ENCODE measurements around the gene SPTBN1.
A peak's percentile ranks its signal among the peaks of the same experiment; 100 is the strongest.
"Not testable (repeated sequence)": the region's sequence is repeated elsewhere in the genome, so short reads cannot be mapped to it uniquely, and the experiment has no call there.

The SPTBN1 gene

GRCh38 chr2:54528311-54528955 is 72.3 kb downstream of the SPTBN1 start:
- Histone ChIP-seq H2AFZ (ENCODE audit: low read length) (no peak overlapping the region), H3K9ac (ENCODE audit: low read depth, low read length, poor library complexity) (no peak overlapping the region), H2BK12ac (ENCODE audit: low read length) (no peak overlapping the region), H2BK5ac (ENCODE audit: low read length) (no peak overlapping the region), H3K9me3 (replicated peaks in 1 of 2; ENCODE audit: control insufficient read depth in 2 of 2, insufficient read depth in 1 of 2, low read depth in 1 of 2, low read length in 2 of 2) (no peaks in the 10 kb centered on the region), H4K91ac (ENCODE audit: low read depth, low read length, poor library complexity) (no peak overlapping the region), H3K23ac (ENCODE audit: low read depth, low read length, poor library complexity) (no peak overlapping the region), H2BK120ac (ENCODE audit: low read depth, low read length) (no peak overlapping the region), H3K36me3 (replicated peaks in 1 of 2; ENCODE audit: control insufficient read depth in 2 of 2, insufficient read depth in 2 of 2, low read length in 2 of 2) (peaks cover 3 to 34% of the 10 kb centered on the region in 2 donors), H3K4me3 (ENCODE audit: low read length in 2 of 2) (no peak overlapping the region), H3K14ac (ENCODE audit: low read length) (no peak overlapping the region), H3K79me1 (ENCODE audit: low read depth, low read length) (no peaks in the 10 kb centered on the region), H3K18ac (ENCODE audit: low read length) (no peak overlapping the region), H2BK15ac (ENCODE audit: low read length) (no peak overlapping the region), H3K27ac (replicated peaks; ENCODE audit: low read length) (no peak overlapping the region), H4K8ac (ENCODE audit: low read depth, low read length) (no peak overlapping the region), H3K4me2 (ENCODE audit: insufficient read depth, low read length, poor library complexity, severe bottlenecking) (no peak overlapping the region), H3K4me1 (ENCODE audit: control insufficient read depth in 2 of 2, insufficient read depth in 1 of 2, low read depth in 1 of 2, low read length in 2 of 2) (peaks cover 0 to 1% of the 10 kb centered on the region in 2 donors), H3K4ac (ENCODE audit: low read length) (no peak overlapping the region), H2AK5ac (ENCODE audit: low read depth, low read length) (no peak overlapping the region), H3K27me3 (ENCODE audit: control insufficient read depth in 3 of 3, insufficient read depth in 3 of 3, low read depth in 1 of 3, low read length in 3 of 3) (no peaks in the 10 kb centered on the region)
- no peak for DNase-seq (ENCODE audit: low spot score)
- no CpG with 5 or more reads among the region's 1 CpG for WGBS, 2 donors (ENCODE audit: extremely low coverage in 2 of 2, insufficient read length in 2 of 2, insufficient replicate concordance in 1 of 2)

- not testable (repeated sequence) for H2BK12ac ChIP-seq (ENCODE audit: low read length); H4K91ac ChIP-seq (ENCODE audit: low read depth, low read length, poor library complexity); DNase-seq (ENCODE audit: low spot score); H2BK120ac ChIP-seq (ENCODE audit: low read depth, low read length); H3K4me3 ChIP-seq (ENCODE audit: low read length in 2 of 2); H3K18ac ChIP-seq (ENCODE audit: low read length); H3K4me1 ChIP-seq (ENCODE audit: control insufficient read depth in 2 of 2, insufficient read depth in 1 of 2, low read depth in 1 of 2, low read length in 2 of 2); H3K79me1 ChIP-seq (ENCODE audit: low read depth, low read length); H2BK5ac ChIP-seq (ENCODE audit: low read length); H3K27ac ChIP-seq (replicated peaks; ENCODE audit: low read length); H2AFZ ChIP-seq (ENCODE audit: low read length); H3K23ac ChIP-seq (ENCODE audit: low read depth, low read length, poor library complexity); H3K4me2 ChIP-seq (ENCODE audit: insufficient read depth, low read length, poor library complexity, severe bottlenecking); H3K9ac ChIP-seq (ENCODE audit: low read depth, low read length, poor library complexity); H2AK5ac ChIP-seq (ENCODE audit: low read depth, low read length); H4K8ac ChIP-seq (ENCODE audit: low read depth, low read length); H3K27me3 ChIP-seq (ENCODE audit: control insufficient read depth in 3 of 3, insufficient read depth in 3 of 3, low read depth in 1 of 3, low read length in 3 of 3); H3K4ac ChIP-seq (ENCODE audit: low read length); H2BK15ac ChIP-seq (ENCODE audit: low read length); H3K14ac ChIP-seq (ENCODE audit: low read length); H3K9me3 ChIP-seq (replicated peaks in 1 of 2; ENCODE audit: control insufficient read depth in 2 of 2, insufficient read depth in 1 of 2, low read depth in 1 of 2, low read length in 2 of 2)
- no CpG with 5 or more reads among the region's 1 CpG for WGBS, 2 donors (ENCODE audit: extremely low coverage in 2 of 2, insufficient read length in 2 of 2, insufficient replicate concordance in 1 of 2)
- H3K36me3 ChIP-seq (replicated peaks in 1 of 2; ENCODE audit: control insufficient read depth in 2 of 2, insufficient read depth in 2 of 2, low read length in 2 of 2): peaks cover 3 to 34% of the 10 kb centered on the region in 2 donors
Observed at GRCh38 chr2:54529518-54529917, 73.4 kb downstream of the SPTBN1 start.

- Histone ChIP-seq H2BK12ac (ENCODE audit: low read length) (no peak overlapping the region), H3K27me3 (ENCODE audit: control insufficient read depth in 3 of 3, insufficient read depth in 3 of 3, low read depth in 1 of 3, low read length in 3 of 3) (no peaks in the 10 kb centered on the region), H3K4me3 (ENCODE audit: low read length in 2 of 2) (no peak overlapping the region), H3K9ac (ENCODE audit: low read depth, low read length, poor library complexity) (no peak overlapping the region), H2AFZ (ENCODE audit: low read length) (no peak overlapping the region), H2BK120ac (ENCODE audit: low read depth, low read length) (no peak overlapping the region), H3K4me2 (ENCODE audit: insufficient read depth, low read length, poor library complexity, severe bottlenecking) (no peak overlapping the region), H3K36me3 (replicated peaks in 1 of 2; ENCODE audit: control insufficient read depth in 2 of 2, insufficient read depth in 2 of 2, low read length in 2 of 2) (peaks cover 3 to 34% of the 10 kb centered on the region in 2 donors), H3K4me1 (ENCODE audit: control insufficient read depth in 2 of 2, insufficient read depth in 1 of 2, low read depth in 1 of 2, low read length in 2 of 2) (peaks cover 0 to 6% of the 10 kb centered on the region in 2 donors), H2BK15ac (ENCODE audit: low read length) (no peak overlapping the region), H4K8ac (ENCODE audit: low read depth, low read length) (no peak overlapping the region), H3K23ac (ENCODE audit: low read depth, low read length, poor library complexity) (no peak overlapping the region), H3K18ac (ENCODE audit: low read length) (no peak overlapping the region), H3K4ac (ENCODE audit: low read length) (no peak overlapping the region), H3K9me3 (replicated peaks in 1 of 2; ENCODE audit: control insufficient read depth in 2 of 2, insufficient read depth in 1 of 2, low read depth in 1 of 2, low read length in 2 of 2) (no peaks in the 10 kb centered on the region), H4K91ac (ENCODE audit: low read depth, low read length, poor library complexity) (no peak overlapping the region), H2AK5ac (ENCODE audit: low read depth, low read length) (no peak overlapping the region), H3K79me1 (ENCODE audit: low read depth, low read length) (no peaks in the 10 kb centered on the region), H3K14ac (ENCODE audit: low read length) (no peak overlapping the region), H3K27ac (replicated peaks; ENCODE audit: low read length) (no peak overlapping the region), H2BK5ac (ENCODE audit: low read length) (no peak overlapping the region)
- no peak for DNase-seq (ENCODE audit: low spot score)
- no CpG with 5 or more reads among the region's 2 CpGs for WGBS, 2 donors (ENCODE audit: extremely low coverage in 2 of 2, insufficient read length in 2 of 2, insufficient replicate concordance in 1 of 2)
Observed at GRCh38 chr2:54529935-54530334, 73.8 kb downstream of the SPTBN1 start.

- Histone ChIP-seq H3K79me1 (ENCODE audit: low read depth, low read length) (no peaks in the 10 kb centered on the region), H3K36me3 (replicated peaks in 1 of 2; ENCODE audit: control insufficient read depth in 2 of 2, insufficient read depth in 2 of 2, low read length in 2 of 2) (peaks cover 3 to 27% of the 10 kb centered on the region in 2 donors), H3K4ac (ENCODE audit: low read length) (no peak overlapping the region), H2BK120ac (ENCODE audit: low read depth, low read length) (no peak overlapping the region), H4K8ac (ENCODE audit: low read depth, low read length) (no peak overlapping the region), H3K18ac (ENCODE audit: low read length) (no peak overlapping the region), H3K9me3 (replicated peaks in 1 of 2; ENCODE audit: control insufficient read depth in 2 of 2, insufficient read depth in 1 of 2, low read depth in 1 of 2, low read length in 2 of 2) (no peaks in the 10 kb centered on the region), H2AK5ac (ENCODE audit: low read depth, low read length) (no peak overlapping the region), H3K4me3 (ENCODE audit: low read length in 2 of 2) (peak overlapping the region in 1 of 2 donors; percentile 16), H3K27me3 (ENCODE audit: control insufficient read depth in 3 of 3, insufficient read depth in 3 of 3, low read depth in 1 of 3, low read length in 3 of 3) (no peaks in the 10 kb centered on the region), H4K91ac (ENCODE audit: low read depth, low read length, poor library complexity) (no peak overlapping the region), H3K9ac (ENCODE audit: low read depth, low read length, poor library complexity) (no peak overlapping the region), H2BK15ac (ENCODE audit: low read length) (no peak overlapping the region), H2BK12ac (ENCODE audit: low read length) (no peak overlapping the region), H3K23ac (ENCODE audit: low read depth, low read length, poor library complexity) (no peak overlapping the region), H3K4me1 (ENCODE audit: control insufficient read depth in 2 of 2, insufficient read depth in 1 of 2, low read depth in 1 of 2, low read length in 2 of 2) (peaks cover 0 to 6% of the 10 kb centered on the region in 2 donors), H3K14ac (ENCODE audit: low read length) (no peak overlapping the region), H3K4me2 (ENCODE audit: insufficient read depth, low read length, poor library complexity, severe bottlenecking) (no peak overlapping the region), H3K27ac (replicated peaks; ENCODE audit: low read length) (no peak overlapping the region), H2BK5ac (ENCODE audit: low read length) (no peak overlapping the region), H2AFZ (ENCODE audit: low read length) (no peak overlapping the region)
- DNase-seq (ENCODE audit: low spot score): no peak
- WGBS, 2 donors (ENCODE audit: extremely low coverage in 2 of 2, insufficient read length in 2 of 2, insufficient replicate concordance in 1 of 2): no CpG with 5 or more reads among the region's 5 CpGs
Observed at GRCh38 chr2:54531558-54531957, 75.4 kb downstream of the SPTBN1 start.
